Stimulated activated CD8-positive, alpha-beta memory T cell treated with anti-CD3 and anti-CD28 coated beads, Interleukin-15, amount 100 ng/mL, for 24 hours (primary cell): ENCODE results near the gene C1QTNF1.
"Not testable (repeated sequence)": the region's sequence is repeated elsewhere in the genome, so short reads cannot be mapped to it uniquely, and the experiment has no call there.

Source experiments
- DNase-seq: peaks from one replicate; pipeline ENCODE4 v3.0.0-alpha.2; 2020; ENCODE audit warnings: low read depth

Gene C1QTNF1

GRCh38 chr17:79006046-79006445 lies 17.9 kb upstream of the C1QTNF1 start:
- no peak for DNase-seq

GRCh38 chr17:79006794-79007503 lies 17.0 kb upstream of the C1QTNF1 start:
- DNase-seq: no peak

- no peak for DNase-seq
Observed at GRCh38 chr17:79007504-79008381, 16.2 kb upstream of the C1QTNF1 start.

GRCh38 chr17:79008666-79009387 lies 15.1 kb upstream of the C1QTNF1 start:
- DNase-seq: no peak

- peak; percentile 67 for DNase-seq
Observed at GRCh38 chr17:79009397-79010303, 14.3 kb upstream of the C1QTNF1 start, which contains the start of gene CANT1. CANT1 (minus strand) TSS chr17:79009764; CDS start chr17:78997622, 12,142 bp downstream.

- DNase-seq: no peak
Observed at GRCh38 chr17:79010304-79010646, 13.7 kb upstream of the C1QTNF1 start.

- DNase-seq: no peak
Observed at GRCh38 chr17:79011451-79012147, 12.4 kb upstream of the C1QTNF1 start.

- DNase-seq: no peak
Observed at GRCh38 chr17:79012563-79013134, 11.3 kb upstream of the C1QTNF1 start.

- DNase-seq: no peak
Observed at GRCh38 chr17:79014158-79014758, 9.7 kb upstream of the C1QTNF1 start.

GRCh38 chr17:79017546-79018369 lies 6.2 kb upstream of the C1QTNF1 start:
- no peak for DNase-seq

- DNase-seq: no peak
Observed at GRCh38 chr17:79018370-79018695, 5.6 kb upstream of the C1QTNF1 start.

- no peak for DNase-seq
Observed at GRCh38 chr17:79019261-79019631, 4.7 kb upstream of the C1QTNF1 start.

GRCh38 chr17:79019632-79020584 lies 4.1 kb upstream of the C1QTNF1 start:
- DNase-seq: no peak

- DNase-seq: no peak
Observed at GRCh38 chr17:79020631-79021301, 3.2 kb upstream of the C1QTNF1 start.

- DNase-seq: not testable (repeated sequence)
Observed at GRCh38 chr17:79021929-79022328, 2.0 kb upstream of the C1QTNF1 start.

GRCh38 chr17:79022507-79022991 lies 1.4 kb upstream of the C1QTNF1 start:
- no peak for DNase-seq

GRCh38 chr17:79023180-79023705 lies 726 bp upstream of the C1QTNF1 start:
- DNase-seq: no peak
